ENCODE data around the gene RHOG.
"Not testable (repeated sequence)": the region's sequence is repeated elsewhere in the genome, so short reads cannot be mapped to it uniquely, and the experiment has no call there.

Gene RHOG

GRCh38 chr11:3832816-3833215 lies 7.9 kb downstream of the RHOG start:
- DNase-seq: no peak

- DNase-seq: no peak
Measured at GRCh38 chr11:3831378-3832239, 9.2 kb downstream of the RHOG start.

DNA sequence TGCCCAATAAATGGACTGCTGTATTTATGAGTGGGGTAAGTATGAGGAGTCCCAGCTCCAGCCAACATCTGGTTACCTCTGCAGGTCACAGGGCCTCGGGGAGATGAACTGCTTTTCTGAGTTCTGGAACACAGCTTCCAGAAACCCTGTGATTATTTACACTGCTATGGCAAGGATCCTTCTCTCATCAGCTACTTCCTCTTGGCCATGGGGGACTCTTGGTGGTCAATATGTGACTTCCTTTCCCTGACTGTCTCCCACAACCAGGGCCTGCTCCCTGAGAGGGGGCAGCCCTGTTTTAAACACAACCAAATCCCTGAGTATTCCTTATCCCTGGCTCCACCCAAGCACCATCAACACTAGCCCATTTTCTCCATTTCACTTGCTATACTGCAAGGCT lies 10.0 kb downstream of the RHOG start:
- no peak for DNase-seq

GRCh38 chr11:3830088-3830487 lies 10.7 kb downstream of the RHOG start:
- DNase-seq: no peak

GRCh38 chr11:3827434-3828186 lies 13.1 kb downstream of the RHOG start:
- DNase-seq: no peak

GRCh38 chr11:3826721-3827120 lies 14.0 kb downstream of the RHOG start:
- DNase-seq: no peak

DNA sequence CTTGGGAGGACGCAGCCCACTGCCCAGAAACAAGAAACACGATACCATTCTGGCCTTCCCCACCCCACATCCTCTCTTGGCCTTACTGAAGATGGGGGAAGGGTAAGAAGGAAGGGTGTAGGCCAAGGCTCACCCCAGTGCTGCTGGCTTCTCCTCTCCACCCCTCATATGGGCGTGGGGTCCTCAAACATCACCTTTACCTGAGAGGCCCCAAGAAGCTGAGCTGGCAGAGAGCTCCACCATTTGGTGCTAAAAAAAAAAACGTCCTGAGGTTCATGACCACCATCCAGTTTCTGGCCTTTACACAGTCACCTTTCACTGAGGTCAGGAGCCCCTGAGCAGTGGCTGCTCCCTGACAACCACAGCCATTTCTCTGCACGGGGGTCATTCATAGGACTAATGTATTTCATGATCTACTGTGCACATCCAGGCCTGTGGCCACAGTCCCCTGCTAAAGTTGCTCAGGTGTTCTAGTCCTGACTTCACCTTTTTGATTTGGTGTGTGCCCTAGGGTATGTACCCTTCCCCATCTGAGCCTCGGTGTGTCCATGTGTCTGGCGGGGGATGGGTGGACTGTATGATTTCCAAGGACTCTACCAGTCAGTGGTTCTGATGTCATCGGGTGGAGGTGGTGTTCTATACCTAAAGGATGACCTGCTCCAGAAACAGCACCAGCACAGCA lies 15.1 kb downstream of the RHOG start:
- no peak for DNase-seq

DNA sequence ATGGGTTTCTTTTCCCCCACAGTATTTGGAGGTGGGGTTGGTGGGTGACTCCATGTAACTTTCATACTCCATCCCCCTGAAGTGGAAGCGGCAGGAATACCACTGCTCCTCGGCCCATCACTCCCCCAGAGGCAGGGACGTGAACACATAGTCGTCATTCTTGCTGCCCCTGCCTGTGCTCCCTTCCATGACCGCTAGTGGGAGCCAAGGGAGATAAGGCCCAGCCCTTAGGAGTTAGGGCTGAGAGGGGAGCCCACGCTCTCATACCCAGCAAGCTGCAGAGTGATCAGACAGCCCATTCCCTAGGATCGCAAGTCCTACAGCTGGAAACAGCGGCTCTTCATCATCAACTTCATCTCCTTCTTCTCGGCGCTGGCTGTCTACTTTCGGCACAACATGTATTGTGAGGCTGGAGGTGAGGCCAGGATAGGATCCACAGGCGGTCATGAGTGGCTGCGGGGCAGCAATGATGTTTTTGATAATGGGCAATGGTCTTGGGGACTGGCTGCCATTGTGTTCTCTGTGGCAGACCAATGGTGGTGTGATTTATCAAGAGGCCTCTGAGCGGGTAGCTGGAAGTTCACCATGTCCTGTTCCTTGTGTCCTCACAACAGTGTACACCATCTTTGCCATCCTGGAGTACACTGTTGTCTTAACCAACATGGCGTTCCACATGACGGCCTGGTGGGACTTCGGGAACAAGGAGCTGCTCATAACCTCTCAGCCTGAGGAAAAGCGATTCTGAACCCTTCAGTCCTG lies 15.9 kb downstream of the RHOG start:
- peak; percentile 81 for DNase-seq

DNA sequence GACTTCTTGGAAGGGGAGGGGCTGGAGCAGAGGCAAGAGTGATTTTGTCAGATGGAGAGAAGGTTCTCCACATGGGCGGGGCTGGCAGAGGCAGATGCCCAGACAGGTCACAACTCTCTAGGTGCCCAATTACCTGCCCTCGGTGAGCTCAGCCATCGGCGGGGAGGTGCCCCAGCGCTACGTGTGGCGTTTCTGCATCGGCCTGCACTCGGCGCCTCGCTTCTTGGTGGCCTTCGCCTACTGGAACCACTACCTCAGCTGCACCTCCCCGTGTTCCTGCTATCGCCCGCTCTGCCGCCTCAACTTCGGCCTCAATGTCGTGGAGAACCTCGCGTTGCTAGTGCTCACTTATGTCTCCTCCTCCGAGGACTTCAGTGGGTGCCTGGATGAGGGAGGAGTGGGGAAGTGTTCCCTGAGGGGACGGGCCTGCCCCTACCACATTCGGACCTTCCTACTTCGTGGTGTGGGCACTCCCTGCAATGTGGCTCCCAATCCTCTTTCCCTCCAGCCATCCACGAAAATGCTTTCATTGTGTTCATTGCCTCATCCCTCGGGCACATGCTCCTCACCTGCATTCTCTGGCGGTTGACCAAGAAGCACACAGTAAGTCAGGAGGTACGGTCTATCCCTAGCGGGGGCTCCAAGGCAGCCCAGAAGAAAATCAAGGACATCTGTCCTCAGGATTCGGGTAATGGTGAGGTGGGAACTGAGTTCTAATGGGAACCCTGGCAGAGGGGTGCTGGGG lies 16.8 kb downstream of the RHOG start:
- DNase-seq: no peak

- no peak for DNase-seq
Measured at GRCh38 chr11:3823303-3823702, 17.5 kb downstream of the RHOG start.

DNA sequence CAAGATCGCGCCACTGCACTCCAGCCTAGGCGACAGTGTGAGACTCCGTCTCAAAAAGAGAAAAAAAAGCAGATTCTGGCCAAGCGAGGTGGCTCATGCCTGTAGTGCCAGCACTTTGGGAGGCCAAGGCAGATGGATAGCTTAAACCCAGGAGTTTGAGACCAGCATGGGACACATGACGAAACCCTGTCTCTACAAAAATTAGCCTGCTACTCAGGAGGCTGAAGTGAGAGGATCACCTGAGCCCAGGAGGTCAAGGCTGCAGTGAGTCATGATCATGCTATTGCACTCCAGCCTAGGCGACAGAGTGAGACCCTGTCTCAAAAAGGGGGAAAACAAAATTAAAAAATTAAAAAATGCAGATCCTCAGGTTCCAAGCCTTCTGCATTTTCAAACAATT lies 18.4 kb downstream of the RHOG start:
- DNase-seq: no peak

DNA sequence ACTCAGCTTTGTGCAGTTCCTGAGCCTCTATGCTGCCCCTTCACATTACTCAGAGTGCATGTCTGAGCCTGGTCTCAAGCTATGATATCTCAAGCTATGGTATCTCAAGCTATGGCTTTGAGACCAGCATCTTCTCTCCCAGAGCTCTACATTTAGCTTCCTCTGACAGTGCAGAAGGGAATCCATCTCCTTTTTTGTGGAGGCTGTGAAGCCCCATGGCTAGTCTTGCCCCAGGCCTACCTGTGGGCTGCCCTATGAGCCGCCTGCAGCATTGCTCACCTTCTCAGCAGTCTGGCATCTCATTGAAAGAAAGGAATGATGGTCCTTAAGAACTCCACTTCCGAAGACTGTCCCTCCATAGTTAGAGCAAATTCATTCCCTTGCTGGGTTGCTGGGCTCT lies 19.8 kb downstream of the RHOG start:
- DNase-seq: no peak

GRCh38 chr11:3817181-3817800 lies 23.5 kb downstream of the RHOG start:
- no peak for DNase-seq

- no peak for DNase-seq
Measured at GRCh38 chr11:3816673-3817072, 24.1 kb downstream of the RHOG start.

DNA sequence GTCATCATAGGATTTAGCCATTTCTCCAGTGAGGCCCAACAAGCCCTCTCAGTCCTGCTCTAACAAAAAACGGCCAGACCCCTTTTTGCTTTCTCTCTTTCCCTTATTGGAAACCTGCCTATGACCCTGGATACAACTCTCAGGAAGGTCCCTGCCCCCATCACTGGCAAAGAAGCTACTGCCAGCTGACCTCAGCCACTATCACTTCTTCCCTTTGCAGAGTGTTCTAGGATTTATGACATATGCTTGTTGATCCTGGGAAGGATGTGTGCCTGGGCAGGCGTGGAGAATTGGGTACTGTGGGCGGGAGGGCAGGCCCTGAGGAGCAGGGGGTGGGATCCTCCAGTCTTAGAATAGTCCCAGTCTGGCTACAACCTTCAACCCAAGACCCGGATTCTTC lies 24.9 kb downstream of the RHOG start:
- DNase-seq: no peak

DNA sequence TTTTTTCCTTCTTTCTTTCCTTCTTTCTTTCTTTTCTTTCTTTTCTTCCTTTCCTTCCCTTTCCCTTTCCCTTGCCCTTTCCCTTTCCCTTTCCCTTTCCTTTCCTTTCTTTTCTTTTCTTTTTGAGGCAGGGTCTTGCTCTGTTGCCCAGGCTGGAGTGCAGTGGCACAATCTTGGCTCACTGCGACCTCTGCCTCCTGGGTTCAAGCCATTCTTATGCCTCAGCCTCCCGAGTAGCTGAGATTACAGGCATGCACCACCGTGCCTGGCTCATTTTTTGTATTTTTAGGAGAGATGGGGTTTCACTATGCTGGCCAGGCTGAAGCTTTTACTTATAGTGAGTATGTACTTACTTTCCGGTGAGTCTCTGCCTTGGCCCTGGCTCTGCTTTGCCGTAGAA lies 25.9 kb downstream of the RHOG start:
- not testable (repeated sequence) for DNase-seq

DNA sequence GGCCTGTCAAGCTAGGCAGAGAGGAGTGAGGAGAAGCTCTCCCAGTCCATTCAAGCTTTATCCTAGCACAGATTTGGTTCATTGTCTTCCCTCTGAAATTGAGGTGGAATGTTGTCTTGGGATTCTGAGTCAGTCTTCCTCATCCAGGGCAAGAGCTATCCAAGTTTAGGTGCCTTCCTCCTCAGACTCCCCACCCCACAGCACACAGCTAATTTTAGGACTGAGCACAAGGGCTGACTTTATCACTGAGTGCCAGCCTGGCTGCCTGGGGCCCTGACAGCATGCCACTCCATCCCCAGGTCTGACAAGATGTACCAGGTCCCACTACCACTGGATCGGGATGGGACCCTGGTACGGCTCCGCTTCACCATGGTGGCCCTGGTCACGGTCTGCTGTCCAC lies 29.8 kb downstream of the RHOG start:
- DNase-seq: no peak

- no peak for DNase-seq
Measured at GRCh38 chr11:3810446-3810845, 30.3 kb downstream of the RHOG start.

GRCh38 chr11:3809624-3809928 lies 31.2 kb downstream of the RHOG start:
- no peak for DNase-seq

DNA sequence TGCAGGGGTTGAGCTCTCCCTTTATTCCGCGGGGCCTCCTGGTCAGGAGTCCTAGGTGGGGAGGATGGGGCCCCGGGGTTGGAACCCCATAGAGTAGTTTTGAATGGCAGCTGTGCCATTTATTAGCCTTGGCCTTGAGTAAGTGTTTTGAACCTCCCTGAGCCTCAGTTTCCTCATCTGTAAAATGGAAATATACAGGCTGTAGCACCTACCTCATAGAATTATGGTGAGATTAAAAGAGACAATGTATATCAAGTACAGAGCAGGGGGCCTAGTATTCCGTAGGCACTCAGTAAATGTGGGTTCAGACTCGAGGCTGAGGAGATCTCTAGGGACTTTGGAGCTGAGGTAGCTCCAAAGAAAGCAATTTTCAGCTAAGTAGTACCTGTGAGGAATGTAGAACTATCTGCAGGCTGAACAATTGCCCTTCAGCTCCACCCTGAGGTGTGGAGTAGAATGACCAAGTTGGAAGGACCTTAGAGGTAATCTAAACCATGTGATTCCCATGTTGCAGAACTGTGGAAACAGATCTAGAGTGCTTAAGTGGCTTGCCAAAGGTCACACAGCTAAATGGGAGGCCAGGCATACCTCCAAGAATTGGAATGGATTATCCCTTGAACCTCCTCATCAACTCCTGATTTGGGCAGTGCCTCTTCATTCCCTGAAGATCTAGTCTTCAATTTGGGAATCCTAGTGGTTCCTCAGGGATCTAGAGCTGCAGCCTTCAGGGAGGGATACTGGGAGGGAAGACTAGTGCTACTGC lies 31.7 kb downstream of the RHOG start:
- DNase-seq: no peak
